ENCODE data around the gene TAPT1. TPM values are rescaled to one million over a fixed set of nuclear protein-coding genes. Genes with fewer than 3 reads are reported as not detected.
A peak's percentile ranks its signal among the peaks of the same experiment; 100 is the strongest.

Gene TAPT1
- total RNA-seq, 1 experiment from 2014 or later, result 11.1 TPM

GRCh38 chr4:16169490-16169889, 56.8 kb downstream of the TAPT1 start:
- H3K56ac ChIP-seq (ENCODE audit: insufficient read length, low read depth, low read length), result no peak overlapping the region
- WGBS (ENCODE audit: extremely low coverage, insufficient read length, low lambda C conversion rate), result no CpG with 5 or more reads among the region's 4 CpGs
- Mint-ChIP-seq H3K27ac (peak overlapping the region; percentile 59 to 86 (median 82); a peak in 5 of 7 replicates), H3K9me3 (no peaks in the 10 kb centered on the region), H3K4me1 (peaks cover 15 to 17% of the 10 kb centered on the region in 2 experiments), H3K4me3 (no peak overlapping the region), H3K27me3 (ENCODE audit: low read depth) (no peaks in the 10 kb centered on the region), H3K36me3 (ENCODE audit: insufficient read depth in 1 of 3, low read depth in 3 of 3) (peaks cover 11 to 31% (median 29%) of the 10 kb centered on the region in 3 experiments)
- no peak overlapping the region for H3K4ac ChIP-seq (ENCODE audit: low read depth, low read length)
- H3T11ph ChIP-seq (ENCODE audit: low read length), result no peak overlapping the region
- no peak overlapping the region for H3K14ac ChIP-seq (ENCODE audit: insufficient read depth, low read length)
- H4K91ac ChIP-seq (ENCODE audit: insufficient read length, low read depth, low read length), result no peak overlapping the region
- no peak overlapping the region for H3K23ac ChIP-seq (ENCODE audit: insufficient read length, low read depth, low read length)
- no peak overlapping the region for H2BK120ac ChIP-seq (ENCODE audit: low read depth, low read length, poor library complexity, severe bottlenecking)
- no peak overlapping the region for H2BK12ac ChIP-seq (ENCODE audit: insufficient read length, low read depth, low read length)
- no peak overlapping the region for H3K18ac ChIP-seq (ENCODE audit: insufficient read length, low read depth, low read length)
- H3K4me2 ChIP-seq (ENCODE audit: insufficient read depth, insufficient read length, low read length), result no peak overlapping the region
- H3K23me2 ChIP-seq (ENCODE audit: insufficient read length, low read depth, low read length, poor library complexity, severe bottlenecking), result no peaks in the 10 kb centered on the region
- no peak overlapping the region for H4K8ac ChIP-seq (replicated peaks; ENCODE audit: insufficient read length, low read depth, low read length)
- H3K27me3 ChIP-seq (ENCODE audit: insufficient read depth, low read length), result no peaks in the 10 kb centered on the region
- no peak overlapping the region for H2AFZ ChIP-seq (ENCODE audit: low read length)
- no peak overlapping the region for H2BK20ac ChIP-seq (ENCODE audit: low read depth, low read length, poor library complexity, severe bottlenecking)
- no peak for TF ChIP-seq CTCF (conservative IDR thresholded peaks at IDR 0.05)
- no peaks in the 10 kb centered on the region for H3K79me1 ChIP-seq (ENCODE audit: insufficient read depth, low read depth, low read length, poor library complexity, severe bottlenecking)
- H2BK15ac ChIP-seq (ENCODE audit: low read depth, low read length), result no peak overlapping the region
- H4K5ac ChIP-seq (ENCODE audit: insufficient read length, low read depth, low read length), result no peak overlapping the region
- no peak overlapping the region for H3K9ac ChIP-seq (ENCODE audit: extremely low read depth, insufficient read length, low read length)
- H2AK5ac ChIP-seq (ENCODE audit: insufficient read length, low read length), result no peak overlapping the region
- no peaks in the 10 kb centered on the region for H4K20me1 ChIP-seq (ENCODE audit: control insufficient read depth, insufficient read depth, insufficient read length)
- no peak overlapping the region for H2BK5ac ChIP-seq (ENCODE audit: insufficient read length, low read length)
- DNase-seq, result no peak
- no peaks in the 10 kb centered on the region for H3K9me3 ChIP-seq (ENCODE audit: control insufficient read depth, low read depth, low read length)
- peaks cover 5% of the 10 kb centered on the region; the same call in 1 of the 2 replicates for H3K4me1 ChIP-seq (ENCODE audit: insufficient read depth, low read length)
- no peak overlapping the region for H3K27ac ChIP-seq (ENCODE audit: insufficient read length, low read depth, low read length)
- no peaks in the 10 kb centered on the region for H3K79me2 ChIP-seq (ENCODE audit: insufficient read depth, low read length)
